OCI-LY7 (cell line): ENCODE measurements around the gene PEX5L. TPM values are rescaled to one million over a fixed set of nuclear protein-coding genes. Genes with fewer than 3 reads are reported as not detected.

Experiments
- BruUV-seq: library from RNA; stranded (reverse); fragments of 400-500 nt; replicated peaks from 2 replicates; lab custom pipeline; 2021; lab: Mats Ljungman, UMichigan
- CTCF ChIA-PET: fragments of 300-600 bp; sonication (Branson Sonifier 250); formaldehyde crosslinking; loops from one replicate; lab custom pipeline; 2022; ENCODE audit warnings: antibody characterized with exemption; ENCODE audit not compliant: unreplicated experiment; lab: Charles Lee
- POLR2A ChIA-PET: fragments of 300-600 bp; sonication (Branson Sonifier 250); formaldehyde crosslinking; loops from one replicate; lab custom pipeline; 2022; ENCODE audit warnings: antibody characterized with exemption; lab: Charles Lee
- DNase-seq: peaks from one replicate; pipeline ENCODE4 v3.0.0-alpha.2; 2015; ENCODE audit warnings: low spot score
- H2AFZ ChIP-seq: fragments of 200-600 bp; sonication (generic), shearing (Covaris generic); 2 replicates; pipeline ENCODE4 v1.6.1; 2014; ENCODE audit warnings: mild to moderate bottlenecking, antibody characterized with exemption, low read length, moderate library complexity
- H3K27ac ChIP-seq: fragments of 200-600 bp; sonication (generic); 2 replicates; pipeline ENCODE4 v1.5.1; 2014; ENCODE audit warnings: mixed run types, low read depth, mild to moderate bottlenecking, moderate library complexity, low read length, inconsistent platforms; ENCODE audit not compliant: poor library complexity, severe bottlenecking
- H3K36me3 ChIP-seq: fragments of 200-600 bp; sonication (generic); 2 replicates; pipeline ENCODE4 v1.6.1; 2014; ENCODE audit warnings: mild to moderate bottlenecking, antibody characterized with exemption, low read length, moderate library complexity, mixed read lengths; ENCODE audit not compliant: insufficient read depth
- H3K4me1 ChIP-seq: fragments of 200-600 bp; sonication (generic); 2 replicates; pipeline ENCODE4 v1.5.1; 2014; ENCODE audit warnings: mild to moderate bottlenecking, low read length; ENCODE audit not compliant: insufficient read depth, poor library complexity, severe bottlenecking
- H3K4me2 ChIP-seq: fragments of 200-600 bp; sonication (generic); 2 replicates; pipeline ENCODE4 v1.6.1; 2014; ENCODE audit warnings: mild to moderate bottlenecking, low read length
- H3K4me3 ChIP-seq: fragments of 200-600 bp; sonication (generic); 2 replicates; pipeline ENCODE4 v1.5.1; 2014; ENCODE audit warnings: mild to moderate bottlenecking, low read depth, low read length; ENCODE audit not compliant: poor library complexity, severe bottlenecking
- H3K79me2 ChIP-seq: fragments of 200-600 bp; sonication (generic); 2 replicates; pipeline ENCODE4 v1.6.1; 2016; ENCODE audit warnings: low read depth, mild to moderate bottlenecking, low read length, moderate library complexity, mixed read lengths; ENCODE audit not compliant: insufficient read depth
- H3K9me2 ChIP-seq: fragments of 200-600 bp; sonication (generic); 2 replicates; pipeline ENCODE4 v1.6.1; 2016; ENCODE audit warnings: mild to moderate bottlenecking, low read length, mixed read lengths; ENCODE audit not compliant: insufficient read depth
- H3K9me3 ChIP-seq: fragments of 200-600 bp; sonication (generic); 2 replicates; pipeline ENCODE4 v1.6.1; 2014; ENCODE audit warnings: mild to moderate bottlenecking, mixed run types, low read length, mixed read lengths
- H4K20me1 ChIP-seq: fragments of 200-600 bp; sonication (generic); 2 replicates; pipeline ENCODE4 v1.6.1; 2014; ENCODE audit warnings: mild to moderate bottlenecking, antibody characterized with exemption, low read length, moderate library complexity, mixed read lengths; ENCODE audit not compliant: insufficient read depth
- EZH2phosphoT487 ChIP-seq: fragments of 200-600 bp; sonication (generic); IDR thresholded peaks from 2 replicates; pipeline ENCODE4 v1.6.1; 2018; ENCODE audit warnings: low read depth, borderline replicate concordance, mild to moderate bottlenecking, mixed run types, antibody characterized with exemption, low read length, moderate library complexity, mixed read lengths
- intact Hi-C: fragments of 100-400 bp; cut with micrococcal nuclease; formaldehyde crosslinking; loops from one replicate; pipeline ENCODE4 v1.10.0; 2022; ENCODE audit not compliant: unreplicated experiment
- total RNA-seq, 2 experiments: library from RNA; depleted of rRNA in 1 of 2; stranded (reverse); fragments of >200 nt in 1 of 2; shearing (Covaris generic) in 1 of 2; gene quantifications; 2 replicates each; pipeline ENCODE4 v1.2.3, GENCODE V29; 2014 to 2022
- TF ChIP-seq, protein P1 (sequence below): fragments of 200-600 bp; sonication (generic); conservative IDR thresholded peaks from 2 replicates; pipeline ENCODE4 v1.5.1; 2014; ENCODE audit warnings: mild to moderate bottlenecking, antibody characterized with exemption, low read length, moderate library complexity, mixed read lengths

PEX5L gene
- total RNA-seq, 2 experiments from 2014 or later: not detected

DNA sequence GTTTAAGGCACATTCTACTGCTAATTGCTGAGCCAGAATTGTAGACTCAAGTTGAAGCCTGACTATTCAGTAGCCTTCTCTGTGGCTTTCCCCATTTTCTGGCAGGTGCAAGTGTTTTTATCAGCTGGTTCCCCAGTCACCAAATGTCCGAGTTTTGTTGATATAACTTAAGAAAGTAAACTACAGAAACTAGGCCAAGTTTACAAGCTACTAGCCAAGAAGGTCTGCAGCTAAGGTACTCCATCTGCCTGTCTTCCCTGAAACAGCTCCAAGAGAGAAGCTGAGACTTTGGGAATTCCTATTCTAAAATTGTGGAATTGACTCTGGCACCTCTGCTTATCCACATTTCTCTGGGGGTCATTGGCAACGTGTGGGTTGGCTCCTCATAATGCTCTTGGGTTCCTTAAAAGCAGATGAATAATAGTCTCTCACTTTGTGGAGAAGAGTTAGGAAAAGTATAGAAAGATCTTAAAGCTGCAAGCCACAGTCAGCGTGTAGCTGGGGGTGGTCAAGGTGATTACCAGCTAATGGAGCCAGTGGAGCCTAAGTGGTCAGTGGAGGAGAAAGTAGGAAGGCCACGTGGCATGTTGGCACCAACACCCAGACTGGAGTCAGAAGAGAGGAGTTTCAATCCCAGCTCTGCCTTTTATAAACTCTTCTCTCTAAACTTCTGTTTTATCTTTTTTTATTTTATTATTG is 128.8 kb downstream of the PEX5L start:
- Histone ChIP-seq H3K79me2 (no peaks in the 10 kb centered on the region), H4K20me1 (no peaks in the 10 kb centered on the region), H3K4me1 (no peaks in the 10 kb centered on the region), H3K36me3 (no peaks in the 10 kb centered on the region), H3K4me2 (no peak overlapping the region), H3K9me3 (no peaks in the 10 kb centered on the region), H2AFZ (no peak overlapping the region), H3K27ac (no peak overlapping the region), H3K4me3 (no peak overlapping the region), H3K9me2 (no peaks in the 10 kb centered on the region)
- intact Hi-C loops: no loop called here
- TF ChIP-seq, protein P1, sequence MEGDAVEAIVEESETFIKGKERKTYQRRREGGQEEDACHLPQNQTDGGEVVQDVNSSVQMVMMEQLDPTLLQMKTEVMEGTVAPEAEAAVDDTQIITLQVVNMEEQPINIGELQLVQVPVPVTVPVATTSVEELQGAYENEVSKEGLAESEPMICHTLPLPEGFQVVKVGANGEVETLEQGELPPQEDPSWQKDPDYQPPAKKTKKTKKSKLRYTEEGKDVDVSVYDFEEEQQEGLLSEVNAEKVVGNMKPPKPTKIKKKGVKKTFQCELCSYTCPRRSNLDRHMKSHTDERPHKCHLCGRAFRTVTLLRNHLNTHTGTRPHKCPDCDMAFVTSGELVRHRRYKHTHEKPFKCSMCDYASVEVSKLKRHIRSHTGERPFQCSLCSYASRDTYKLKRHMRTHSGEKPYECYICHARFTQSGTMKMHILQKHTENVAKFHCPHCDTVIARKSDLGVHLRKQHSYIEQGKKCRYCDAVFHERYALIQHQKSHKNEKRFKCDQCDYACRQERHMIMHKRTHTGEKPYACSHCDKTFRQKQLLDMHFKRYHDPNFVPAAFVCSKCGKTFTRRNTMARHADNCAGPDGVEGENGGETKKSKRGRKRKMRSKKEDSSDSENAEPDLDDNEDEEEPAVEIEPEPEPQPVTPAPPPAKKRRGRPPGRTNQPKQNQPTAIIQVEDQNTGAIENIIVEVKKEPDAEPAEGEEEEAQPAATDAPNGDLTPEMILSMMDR: no peak
- no peak for TF ChIP-seq EZH2phosphoT487
- no TSS peak for BruUV-seq
- POLR2A ChIA-PET: interaction anchor here (0.9 to 1.7 kb wide), 4 partner anchors 11 to 292 kb away, joined by 3 to 4 read pairs (median 4); no protein-coding TSS in a partner anchor
- CTCF ChIA-PET: no interaction called here
- no peak for DNase-seq

DNA sequence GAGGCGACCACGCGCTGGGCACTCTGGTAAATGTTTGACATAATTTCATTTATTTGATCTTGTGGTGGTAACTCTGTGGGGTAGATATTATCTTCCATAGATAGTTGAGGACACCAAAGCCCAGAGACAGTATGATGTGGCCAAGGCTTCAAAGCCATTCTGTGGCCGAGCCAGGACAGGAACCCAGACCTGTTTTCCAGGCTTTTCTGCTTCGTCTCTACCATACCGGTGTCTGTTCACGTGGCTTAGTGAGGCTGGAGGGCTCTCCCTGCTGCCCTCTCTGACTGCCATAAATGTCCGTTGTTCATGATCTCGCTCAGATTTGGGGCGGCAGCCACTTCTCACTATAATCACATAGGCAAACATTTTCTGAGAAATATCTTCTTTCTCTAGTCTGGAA is 134.7 kb downstream of the PEX5L start:
- Histone ChIP-seq H2AFZ (no peak overlapping the region), H3K4me3 (no peak overlapping the region), H3K27ac (no peak overlapping the region), H3K4me1 (no peaks in the 10 kb centered on the region), H3K9me3 (no peaks in the 10 kb centered on the region), H4K20me1 (no peaks in the 10 kb centered on the region), H3K9me2 (no peaks in the 10 kb centered on the region), H3K79me2 (no peaks in the 10 kb centered on the region), H3K36me3 (no peaks in the 10 kb centered on the region), H3K4me2 (no peak overlapping the region)
- DNase-seq: no peak
- intact Hi-C loops: no loop called here
- ChIA-PET POLR2A (no interaction called here), CTCF (no interaction called here)
- TF ChIP-seq EZH2phosphoT487: no peak
- TF ChIP-seq, protein P1: no peak
- BruUV-seq: no TSS peak

DNA sequence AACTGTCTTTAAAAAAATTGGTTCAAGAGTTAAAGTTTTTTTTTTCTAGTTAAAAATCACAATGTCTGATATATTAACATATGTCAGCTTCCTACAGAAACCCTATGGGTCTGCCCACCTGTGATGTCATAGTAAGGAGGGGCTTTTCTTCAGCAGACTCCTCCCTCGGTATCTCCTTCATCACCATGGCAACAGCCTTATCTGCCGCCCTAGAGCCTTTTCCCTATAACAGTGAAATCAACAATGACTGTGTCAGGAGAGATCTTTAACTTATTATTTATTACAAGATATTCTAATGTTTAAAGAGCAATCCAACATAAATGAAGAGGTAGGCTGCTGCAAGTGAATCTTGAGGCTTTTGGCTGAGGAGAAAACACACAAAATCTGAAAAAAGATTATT is 138.7 kb downstream of the PEX5L start:
- Histone ChIP-seq H3K36me3 (no peaks in the 10 kb centered on the region), H3K4me3 (no peak overlapping the region), H3K4me2 (no peak overlapping the region), H4K20me1 (no peaks in the 10 kb centered on the region), H3K4me1 (no peaks in the 10 kb centered on the region), H3K79me2 (no peaks in the 10 kb centered on the region), H3K9me3 (no peaks in the 10 kb centered on the region), H3K9me2 (no peaks in the 10 kb centered on the region), H2AFZ (no peak overlapping the region), H3K27ac (no peak overlapping the region)
- CTCF ChIA-PET: no interaction called here
- intact Hi-C loops: no loop called here
- peak; percentile 62 for DNase-seq
- TF ChIP-seq, protein P1: no peak
- TF ChIP-seq EZH2phosphoT487: no peak
- BruUV-seq: no TSS peak
- POLR2A ChIA-PET: interaction anchor here (1.5 kb wide), 1 partner anchor 10 kb away, joined by 4 read pairs; no protein-coding TSS in a partner anchor
